Ovary (tissue), 3 donors: ENCODE measurements around the gene CC2D1A.

Experiments used
- POLR2A ChIP-seq: fragments of 450-650 bp; IDR thresholded peaks from one replicate; pipeline ENCODE4 v1.6.1; 2017; ENCODE audit warnings: antibody characterized with exemption, mild to moderate bottlenecking, moderate library complexity
- TF ChIP-seq, protein P1 (sequence below), 3 donors: fragments of 450-650 bp in 2 of 3; fragments of 200-600 bp in 1 of 3; IDR thresholded peaks; one replicate each; pipeline versions ENCODE4 v1.5.1 to v1.8.0; 2016 to 2022; ENCODE audit warnings: antibody characterized with exemption in 3 of 3, mild to moderate bottlenecking in 1 of 3
- donor health status: DM: no; HTN: no; CAD: no.

DNA sequence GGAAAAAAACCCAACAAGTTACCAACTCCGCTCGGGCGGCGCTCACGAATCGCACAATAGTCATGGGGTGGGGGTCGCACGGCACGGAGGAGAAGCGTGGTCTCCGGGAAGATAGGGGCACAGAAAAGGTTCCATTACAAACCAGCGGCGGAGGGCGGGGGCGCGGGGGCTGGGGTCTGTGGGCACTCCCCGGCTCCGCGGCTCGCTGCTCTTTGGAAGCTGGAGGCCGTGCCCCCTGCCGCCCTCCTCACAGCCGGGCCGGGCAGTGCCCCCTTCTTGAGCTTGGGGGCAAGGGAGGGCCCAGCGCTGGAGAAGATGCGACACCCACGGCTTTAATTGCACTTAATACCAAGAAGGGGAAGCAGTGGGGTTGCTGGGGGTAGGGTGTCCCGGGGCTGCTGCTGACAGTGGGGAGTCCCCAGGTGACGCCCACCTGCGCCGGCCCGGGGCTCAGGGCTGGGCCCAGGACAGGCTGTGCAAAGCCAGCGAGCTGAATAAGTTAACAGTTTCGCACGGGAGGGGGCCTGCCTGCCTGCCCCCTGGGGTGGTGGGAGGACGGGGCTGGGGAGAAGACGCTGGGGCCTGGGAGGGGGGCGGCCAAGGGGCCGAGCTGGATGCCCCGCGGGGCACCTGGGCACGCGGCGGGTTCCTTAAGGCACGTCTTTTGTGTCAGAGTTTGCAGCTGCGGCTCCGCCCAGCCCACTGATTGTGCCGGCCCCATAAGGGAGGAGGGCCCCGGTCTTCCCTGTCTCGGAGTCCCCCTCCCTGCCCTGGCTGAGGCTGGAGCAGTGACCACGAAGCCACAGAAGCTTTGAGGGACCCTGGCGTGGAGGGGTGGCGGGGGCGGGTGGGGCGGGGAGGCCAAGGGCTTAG, 56.1 kb downstream of the CC2D1A start:
- TF ChIP-seq, protein P1, sequence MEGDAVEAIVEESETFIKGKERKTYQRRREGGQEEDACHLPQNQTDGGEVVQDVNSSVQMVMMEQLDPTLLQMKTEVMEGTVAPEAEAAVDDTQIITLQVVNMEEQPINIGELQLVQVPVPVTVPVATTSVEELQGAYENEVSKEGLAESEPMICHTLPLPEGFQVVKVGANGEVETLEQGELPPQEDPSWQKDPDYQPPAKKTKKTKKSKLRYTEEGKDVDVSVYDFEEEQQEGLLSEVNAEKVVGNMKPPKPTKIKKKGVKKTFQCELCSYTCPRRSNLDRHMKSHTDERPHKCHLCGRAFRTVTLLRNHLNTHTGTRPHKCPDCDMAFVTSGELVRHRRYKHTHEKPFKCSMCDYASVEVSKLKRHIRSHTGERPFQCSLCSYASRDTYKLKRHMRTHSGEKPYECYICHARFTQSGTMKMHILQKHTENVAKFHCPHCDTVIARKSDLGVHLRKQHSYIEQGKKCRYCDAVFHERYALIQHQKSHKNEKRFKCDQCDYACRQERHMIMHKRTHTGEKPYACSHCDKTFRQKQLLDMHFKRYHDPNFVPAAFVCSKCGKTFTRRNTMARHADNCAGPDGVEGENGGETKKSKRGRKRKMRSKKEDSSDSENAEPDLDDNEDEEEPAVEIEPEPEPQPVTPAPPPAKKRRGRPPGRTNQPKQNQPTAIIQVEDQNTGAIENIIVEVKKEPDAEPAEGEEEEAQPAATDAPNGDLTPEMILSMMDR (IDR thresholded peaks at IDR 0.05), result no peak
- TF ChIP-seq POLR2A, result no peak
